Right kidney (tissue), 1 donor: ENCODE results near the gene STK24.
"Not testable (repeated sequence)": the region's sequence is repeated elsewhere in the genome, so short reads cannot be mapped to it uniquely, and the experiment has no call there.

Experiments used
- DNase-seq: peaks from one replicate; pipeline ENCODE4 v3.0.0-alpha.2; 2016

The STK24 gene

DNA sequence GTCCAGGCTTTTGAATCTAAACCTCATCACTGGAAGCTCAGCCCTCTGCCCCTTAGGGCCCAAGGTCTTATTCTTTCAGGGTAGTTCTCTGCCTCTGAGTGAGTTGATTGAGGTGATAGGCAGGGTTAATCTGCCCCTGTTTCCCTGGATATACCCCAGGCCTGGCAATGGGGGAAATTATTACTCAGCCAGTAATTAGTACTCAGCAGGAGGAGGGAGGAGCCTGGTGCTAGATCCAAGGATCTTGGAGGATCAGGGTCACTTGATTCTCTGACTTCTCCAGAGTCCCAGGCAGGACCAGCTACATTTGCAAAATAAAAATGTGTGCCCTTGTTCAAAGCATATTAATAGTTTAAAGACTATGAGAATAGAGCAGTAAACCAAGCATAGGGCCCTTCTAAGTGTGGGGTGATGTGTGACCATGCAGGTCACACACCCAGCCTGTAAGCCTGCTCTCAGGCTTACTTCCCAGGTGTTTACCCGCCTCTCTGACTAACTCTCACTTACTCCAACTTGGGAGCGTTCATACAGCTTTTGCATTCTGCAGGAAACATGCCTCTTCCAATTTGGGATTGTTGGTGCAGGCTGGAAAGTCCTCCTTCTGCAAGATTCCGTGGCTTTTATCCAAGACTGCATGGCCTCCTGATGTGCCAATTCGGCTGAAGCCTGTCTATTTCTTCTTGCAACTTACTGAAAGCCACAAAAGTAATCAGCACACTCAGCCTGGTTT, 7.9 kb upstream of the STK24 start:
- no peak for DNase-seq

- no peak for DNase-seq
Observed at GRCh38 chr13:98582947-98583346, 6.0 kb upstream of the STK24 start.

- no peak for DNase-seq
Observed at GRCh38 chr13:98581971-98582702, 5.2 kb upstream of the STK24 start.

GRCh38 chr13:98581381-98581780, 4.5 kb upstream of the STK24 start:
- DNase-seq, result no peak

DNA sequence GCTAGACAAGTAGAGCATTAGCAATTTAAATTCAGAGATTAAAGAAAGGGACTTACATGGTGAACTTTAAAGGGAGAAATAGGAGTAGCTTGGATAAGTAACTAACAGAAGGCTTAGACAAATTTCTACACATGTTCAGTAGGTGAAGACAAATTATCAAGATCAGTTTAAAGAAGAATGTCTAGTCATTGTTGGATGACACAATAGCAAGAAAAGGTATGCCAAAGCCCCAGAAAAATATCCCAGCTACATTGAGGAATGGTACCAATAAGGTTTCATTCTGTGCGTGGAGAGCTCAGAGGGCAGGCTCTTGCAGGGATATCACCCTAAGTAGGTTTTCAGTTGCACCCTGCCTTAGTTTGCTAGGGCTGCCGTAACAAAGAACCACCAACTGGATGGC, 3.5 kb upstream of the STK24 start:
- no peak for DNase-seq

DNA sequence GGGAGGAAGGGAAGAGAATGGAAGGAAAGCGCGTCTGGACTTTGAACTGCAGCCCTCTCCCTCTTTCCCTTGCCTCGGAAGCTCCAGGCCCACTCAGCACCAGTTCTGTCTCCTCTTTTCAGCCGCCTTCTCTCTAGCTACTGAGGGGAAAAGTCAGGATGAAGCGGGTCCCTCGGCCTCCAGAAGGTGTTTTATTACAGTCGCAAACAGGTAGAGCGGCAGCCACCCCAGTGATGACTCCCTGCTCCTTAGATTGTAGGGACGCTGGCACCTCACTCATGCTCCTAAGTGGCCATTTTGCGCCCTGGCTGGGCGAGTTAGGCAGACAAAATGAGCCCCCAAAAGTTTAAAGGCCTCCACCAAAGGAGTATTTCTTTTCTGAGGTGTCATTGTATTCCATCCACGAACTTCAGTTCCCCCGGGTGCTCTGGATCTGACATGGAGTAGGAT, 954 bp upstream of the STK24 start:
- no peak for DNase-seq

DNA sequence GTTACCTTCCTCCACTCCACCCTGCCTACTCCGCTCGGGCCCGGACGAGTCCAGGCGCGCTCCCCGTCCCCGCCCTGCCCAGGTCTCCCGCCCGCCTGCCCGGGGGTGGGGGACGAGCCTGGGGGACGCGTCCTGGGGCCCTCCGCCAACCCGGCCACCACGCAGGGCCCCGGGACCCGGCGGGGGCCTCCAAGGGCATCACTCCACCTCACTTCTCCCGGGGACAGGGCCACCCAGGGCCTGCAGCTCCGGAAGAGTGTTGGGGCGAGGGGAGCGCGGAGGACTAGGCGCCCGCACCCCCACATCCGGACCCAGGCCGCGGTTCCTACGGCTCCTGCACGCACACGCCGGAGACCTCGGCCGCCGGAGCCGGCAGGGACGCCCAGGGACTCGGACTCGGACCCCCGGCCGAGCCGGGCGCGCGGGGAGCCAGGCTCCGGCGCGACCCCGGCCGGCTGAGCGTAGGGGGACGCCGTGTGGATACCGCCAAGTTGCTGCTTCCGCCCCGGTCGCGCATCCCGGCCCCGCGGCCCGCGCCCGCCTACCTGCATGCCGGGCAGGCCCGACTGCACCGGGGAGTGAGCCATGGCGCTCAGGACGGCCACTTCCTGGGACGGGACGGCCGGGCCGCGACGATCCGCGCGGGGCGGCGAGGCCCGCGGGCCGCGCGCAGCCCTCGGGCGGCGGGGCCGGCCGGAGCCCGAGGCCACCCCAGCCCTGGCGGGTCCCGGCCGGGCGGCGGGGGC, 534 bp downstream of the STK24 start:
- peak; percentile 89 for DNase-seq

GRCh38 chr13:98575904-98576199, 1.1 kb downstream of the STK24 start:
- DNase-seq, result no peak

DNA sequence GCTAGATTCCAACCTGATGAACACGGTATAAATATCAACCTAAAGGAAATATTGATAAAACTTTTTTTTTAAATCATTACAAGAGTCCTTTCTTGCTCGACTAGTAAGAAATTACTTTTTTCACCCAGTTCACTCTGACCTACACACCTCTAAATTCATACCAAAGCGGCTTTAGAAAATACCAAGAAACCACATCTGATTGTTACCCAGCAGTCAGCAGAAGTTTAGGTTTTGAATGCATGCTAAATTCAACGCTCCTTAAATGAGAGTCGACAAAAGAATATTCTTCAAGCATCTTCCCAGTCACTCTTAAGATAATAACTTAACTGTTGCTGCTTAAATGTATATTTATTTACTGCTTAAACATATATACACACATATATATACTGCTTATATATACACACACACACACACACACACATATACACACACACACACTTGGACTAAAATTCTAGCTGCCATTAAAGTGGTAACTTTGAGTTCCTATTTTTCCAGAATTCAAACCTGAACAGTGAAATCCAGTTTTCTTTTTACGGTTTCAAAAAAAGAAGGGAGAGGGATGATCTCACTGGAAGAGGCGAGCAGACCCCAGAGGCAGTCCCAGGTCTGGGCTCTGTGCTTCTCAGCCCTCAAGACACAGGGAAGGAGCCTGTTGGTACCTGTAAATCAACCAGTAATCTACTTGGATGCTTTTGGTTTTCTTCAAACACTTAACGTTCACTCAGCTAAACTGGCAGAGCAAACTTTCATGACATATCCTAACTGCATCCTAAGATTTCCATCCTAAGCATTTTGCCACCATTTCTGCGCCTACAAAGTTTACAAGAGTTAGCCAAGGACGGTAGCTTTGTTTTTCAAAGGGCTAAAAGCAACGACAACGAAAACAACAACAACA, 1.7 kb downstream of the STK24 start:
- DNase-seq, result peak; percentile 61

DNA sequence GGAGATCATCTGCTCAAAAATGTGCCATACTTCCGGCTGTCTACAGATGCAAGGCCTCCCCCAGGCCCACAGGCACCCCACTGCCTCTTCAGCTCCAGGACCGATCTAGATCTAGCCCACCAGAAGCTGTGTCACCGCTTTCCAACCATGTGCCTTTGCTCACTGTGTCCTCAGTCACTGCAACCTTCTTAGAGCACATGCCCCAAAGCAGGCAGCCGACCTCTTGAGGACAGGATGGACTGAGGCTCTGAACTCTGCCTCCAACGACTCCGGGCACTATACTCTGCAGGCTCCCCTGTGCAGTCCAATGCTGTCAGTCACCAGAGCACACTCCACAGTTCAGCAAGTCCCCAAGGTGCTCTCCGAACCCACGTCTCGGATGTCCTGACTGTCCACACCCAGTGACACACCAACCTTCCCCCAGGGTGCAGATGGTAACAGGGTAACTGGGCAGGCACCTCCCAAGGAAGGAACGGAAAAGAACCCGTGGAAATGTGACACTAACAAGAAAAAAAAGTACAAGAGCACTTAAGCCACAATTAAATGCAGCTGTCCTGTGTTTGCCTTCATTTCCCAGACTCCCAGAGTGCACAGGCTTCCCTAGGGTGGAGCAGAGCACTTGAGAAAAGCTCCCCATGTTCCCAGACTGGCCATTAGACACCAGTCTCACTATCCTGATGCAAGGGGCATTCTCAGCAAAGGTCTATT, 4.8 kb downstream of the STK24 start:
- DNase-seq, result no peak

DNA sequence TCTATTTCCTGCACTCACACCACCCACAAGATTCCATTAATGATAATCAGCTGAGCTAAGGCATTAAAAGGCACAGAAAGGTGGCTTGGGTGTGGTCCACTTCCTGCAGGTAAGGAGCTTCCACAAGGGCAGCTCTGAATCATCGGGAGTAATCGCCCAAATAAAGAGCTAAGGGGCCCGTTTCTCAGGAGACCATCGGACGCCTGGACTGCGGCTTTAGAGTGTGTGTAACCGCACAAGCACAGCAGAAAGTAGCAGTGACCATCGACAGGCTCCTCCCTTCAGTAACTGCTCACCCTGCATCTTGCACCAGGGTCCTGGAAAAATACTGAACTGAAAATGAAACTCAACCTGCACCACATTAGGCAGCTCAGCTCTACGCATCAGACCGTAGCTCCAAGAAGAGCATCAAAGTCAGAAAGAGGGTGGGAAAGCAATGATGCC, 6.0 kb downstream of the STK24 start:
- no peak for DNase-seq

DNA sequence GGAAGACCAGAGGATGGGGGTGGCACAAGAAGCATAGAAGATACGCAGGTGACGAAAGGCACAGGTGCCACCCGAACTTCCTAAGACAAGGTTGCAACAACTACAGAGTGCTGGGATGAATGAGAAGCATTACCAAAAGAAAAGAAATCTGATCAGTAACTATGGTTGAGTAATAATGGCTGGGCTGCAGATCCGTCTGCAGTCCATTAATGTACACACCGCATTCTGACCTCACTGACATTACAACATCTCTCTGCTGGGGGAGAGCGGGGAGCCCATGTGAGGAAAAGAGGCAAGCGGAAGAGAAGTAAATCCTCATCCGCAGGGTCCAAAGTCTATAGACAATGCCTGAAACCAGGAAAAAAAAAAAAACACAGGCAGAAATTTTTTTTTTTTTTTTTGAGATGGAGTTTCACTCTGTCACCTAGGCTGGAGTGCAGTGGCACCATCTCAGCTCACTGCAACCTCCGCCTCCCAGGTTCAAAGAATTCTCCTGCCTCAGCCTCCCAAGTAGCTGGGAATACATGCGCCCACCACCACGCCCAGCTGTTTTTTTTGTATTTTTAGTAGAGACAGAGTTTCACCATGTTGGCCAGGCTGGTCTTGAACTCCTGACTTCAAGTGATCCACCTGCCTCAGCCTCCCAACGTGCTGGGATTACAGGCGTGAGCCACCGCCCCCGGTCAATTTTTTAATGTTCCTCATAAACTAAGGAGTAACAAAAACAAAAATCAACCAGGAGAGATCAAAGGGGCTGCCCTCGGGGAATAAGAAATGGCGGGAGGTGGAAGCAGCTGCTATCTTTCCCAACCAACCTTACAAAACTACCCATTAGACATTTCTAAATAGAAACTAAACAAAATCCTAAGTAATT, 7.2 kb downstream of the STK24 start:
- not testable (repeated sequence) for DNase-seq

- no peak for DNase-seq
Observed at GRCh38 chr13:98568918-98569317, 8.0 kb downstream of the STK24 start.

- no peak for DNase-seq
Observed at GRCh38 chr13:98567140-98567539, 9.8 kb downstream of the STK24 start.

- no peak for DNase-seq
Observed at GRCh38 chr13:98565726-98566565, 11.0 kb downstream of the STK24 start.

GRCh38 chr13:98564204-98564603, 12.7 kb downstream of the STK24 start:
- DNase-seq, result no peak

DNA sequence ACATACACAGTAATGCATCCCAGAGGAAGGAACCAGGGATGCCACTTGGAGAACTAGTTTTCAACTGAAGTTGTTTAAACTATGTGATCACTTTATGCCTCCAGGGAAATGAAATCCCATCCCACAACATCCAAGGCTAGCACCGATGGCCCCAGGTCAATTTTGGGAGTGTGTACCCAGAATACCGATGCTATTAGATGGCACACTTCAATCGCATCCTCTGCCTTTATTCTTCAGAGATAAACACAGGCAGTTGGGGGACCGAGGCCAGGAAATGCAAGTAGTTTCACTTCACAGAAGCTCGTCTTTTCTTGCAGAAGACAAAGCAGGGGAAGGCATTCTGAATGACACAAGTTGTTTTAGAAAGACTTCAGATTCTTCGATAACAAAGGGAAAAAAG, 13.8 kb downstream of the STK24 start:
- DNase-seq, result no peak

DNA sequence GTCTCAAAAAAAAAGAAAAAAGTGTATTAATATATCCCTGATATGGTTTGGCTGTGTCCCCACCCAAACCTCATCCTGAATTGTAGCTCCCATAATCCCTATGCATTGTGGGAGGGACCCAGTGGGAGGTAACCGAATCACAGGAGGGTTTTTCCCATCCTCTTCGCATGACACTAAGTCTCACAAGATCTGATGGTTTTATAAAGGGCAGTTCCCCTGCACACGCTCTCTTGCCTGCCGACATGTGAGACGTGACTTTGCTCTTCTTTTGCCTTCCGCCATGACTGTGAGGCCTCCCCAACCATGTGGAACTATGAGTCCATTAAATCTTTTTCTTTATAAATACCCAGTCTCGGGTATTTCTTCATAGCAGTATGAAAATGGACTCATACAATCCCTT, 17.7 kb downstream of the STK24 start:
- no peak for DNase-seq

- no peak for DNase-seq
Observed at GRCh38 chr13:98557937-98558792, 18.7 kb downstream of the STK24 start.
